Stimulated activated CD4-positive, alpha-beta T cell treated with anti-CD3 and anti-CD28 coated beads, Interleukin-15, amount 100 ng/mL, for 1 hour (primary cell): ENCODE results near the gene RBBP8.
A peak's percentile ranks its signal among the peaks of the same experiment; 100 is the strongest.
"Not testable (repeated sequence)": the region's sequence is repeated elsewhere in the genome, so short reads cannot be mapped to it uniquely, and the experiment has no call there.

Experiments
- DNase-seq, 2 donors: peaks; one replicate each; pipeline ENCODE4 v3.0.0-alpha.2; 2020; ENCODE audit warnings: low read depth in 1 of 2, low spot score in 1 of 2

RBBP8 gene

GRCh38 chr18:22933206-22933965, at the start of gene RBBP8:
Gene RBBP8, plus strand, starts transcription at chr18:22933328. Its CDS starts 3,524 bp downstream, at chr18:22936852.
- peak; percentile 72 to 73 for DNase-seq

- DNase-seq = no peak
Observed at GRCh38 chr18:22883827-22884226, 49.3 kb upstream of the RBBP8 start.

DNA sequence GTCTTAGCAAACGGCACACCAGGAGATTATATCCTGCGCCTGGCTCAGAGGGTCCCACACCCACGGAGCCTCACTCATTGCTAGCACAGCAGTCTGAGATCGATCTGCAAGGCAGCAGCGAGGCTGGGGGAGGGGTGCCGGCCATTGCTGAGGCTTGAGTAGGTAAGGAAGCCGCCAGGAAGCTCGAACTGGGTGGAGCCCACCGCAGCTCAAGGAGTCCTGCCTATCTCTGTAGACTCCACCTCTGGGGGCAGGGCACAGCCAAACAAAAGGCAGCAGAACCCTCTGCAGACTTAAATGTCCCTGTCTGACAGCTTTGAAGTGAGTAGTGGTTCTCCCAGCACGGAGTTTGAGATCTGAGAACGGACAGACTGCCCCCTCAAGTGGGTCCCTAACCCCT, 47.4 kb upstream of the RBBP8 start:
- not testable (repeated sequence) for DNase-seq

- DNase-seq = no peak
Observed at GRCh38 chr18:22899421-22899820, 33.7 kb upstream of the RBBP8 start.

DNA sequence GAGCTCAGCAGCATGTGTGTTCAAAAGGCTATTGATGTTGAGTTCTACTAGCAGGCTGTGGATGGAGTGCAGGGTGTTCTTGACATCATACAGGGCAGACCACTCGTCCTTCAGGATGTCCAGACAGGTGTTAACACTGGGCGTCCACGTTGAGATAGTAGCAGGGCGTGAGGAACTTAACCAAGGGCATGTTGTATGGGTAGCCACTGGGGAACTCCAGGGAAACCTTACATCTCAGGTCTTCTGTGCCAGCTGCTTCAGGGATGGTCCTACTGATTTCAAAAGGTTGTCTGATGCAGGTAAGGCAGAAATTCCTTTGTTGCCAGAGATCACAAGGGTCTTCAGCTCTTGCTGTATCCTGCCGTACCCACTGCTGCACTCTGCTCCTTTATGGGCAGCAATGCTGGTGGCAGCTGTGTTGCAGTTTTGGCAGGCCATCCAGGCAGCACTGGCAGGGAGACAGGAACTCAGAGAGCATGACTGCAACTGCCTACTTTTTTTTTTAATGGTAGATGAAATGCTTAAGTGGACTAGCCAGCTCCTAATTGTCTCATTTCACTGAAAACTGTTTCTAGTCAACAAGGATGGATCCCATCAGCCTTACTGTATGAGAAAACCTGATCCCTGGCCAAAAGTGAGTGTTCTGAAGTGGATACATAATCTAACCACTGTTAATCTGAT, 32.4 kb upstream of the RBBP8 start:
- DNase-seq = no peak

GRCh38 chr18:22902093-22902492, 31.0 kb upstream of the RBBP8 start:
- no peak for DNase-seq

- not testable (repeated sequence) for DNase-seq
Observed at GRCh38 chr18:22903248-22903647, 29.9 kb upstream of the RBBP8 start.

DNA sequence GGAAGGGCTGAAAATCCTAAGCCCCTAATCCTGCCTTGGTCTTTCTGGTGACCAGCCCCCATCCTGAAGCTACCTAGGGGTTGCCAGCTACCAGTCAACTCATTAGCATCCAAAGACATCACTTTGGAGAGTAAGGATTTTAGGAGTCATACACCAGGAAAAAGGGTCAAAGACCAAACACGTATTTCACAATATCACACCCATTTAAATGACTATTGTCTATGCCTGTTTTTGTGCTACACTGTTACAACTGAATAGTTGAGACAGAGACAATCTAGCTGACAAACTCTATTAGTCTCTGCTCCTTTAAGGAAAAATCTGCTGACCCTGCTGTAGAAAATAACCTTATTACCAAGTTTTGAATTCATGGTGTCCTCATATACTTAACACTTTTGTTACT, 21.0 kb upstream of the RBBP8 start:
- no peak for DNase-seq

DNA sequence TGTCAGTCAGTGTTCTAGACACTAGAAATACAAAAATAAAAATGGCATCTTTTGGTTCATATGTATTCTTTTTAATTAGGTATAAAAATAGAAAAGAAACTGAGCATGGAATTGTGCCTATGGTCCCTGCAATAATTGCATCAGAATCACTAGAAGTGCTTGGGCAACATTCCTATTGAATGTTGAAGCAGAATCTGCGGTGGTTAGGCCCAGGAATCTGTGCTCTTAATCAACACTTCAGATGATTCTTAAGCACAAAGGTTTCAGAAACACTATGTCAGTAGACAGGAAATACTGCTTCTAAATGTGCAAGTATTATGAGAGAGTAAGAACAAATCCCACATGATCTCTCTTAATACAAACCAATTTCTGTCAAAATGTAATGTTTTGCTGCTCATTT, 20.3 kb upstream of the RBBP8 start:
- DNase-seq = no peak

GRCh38 chr18:22913861-22914260, 19.3 kb upstream of the RBBP8 start:
- no peak for DNase-seq

- no peak for DNase-seq
Observed at GRCh38 chr18:22914633-22915032, 18.5 kb upstream of the RBBP8 start.

DNA sequence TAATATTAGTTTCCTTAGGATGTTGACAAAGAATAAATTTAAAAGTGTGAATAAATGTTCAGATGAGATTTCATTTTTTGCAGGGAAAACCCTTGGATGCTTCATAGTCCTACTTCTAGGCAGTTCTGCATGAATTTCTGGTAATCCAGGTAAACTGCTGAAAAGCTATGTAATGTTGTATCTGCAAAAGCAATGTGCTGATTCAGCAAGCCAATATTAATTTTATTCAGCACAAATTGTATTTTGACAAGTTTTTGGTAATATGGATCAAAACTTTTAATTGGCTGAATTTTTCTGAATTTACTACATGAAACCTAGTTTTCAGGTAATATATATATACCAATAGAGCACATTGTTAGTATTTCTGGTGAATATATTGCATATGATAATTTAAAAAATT, 17.8 kb upstream of the RBBP8 start:
- DNase-seq = no peak

- no peak for DNase-seq
Observed at GRCh38 chr18:22921772-22922171, 11.4 kb upstream of the RBBP8 start.

DNA sequence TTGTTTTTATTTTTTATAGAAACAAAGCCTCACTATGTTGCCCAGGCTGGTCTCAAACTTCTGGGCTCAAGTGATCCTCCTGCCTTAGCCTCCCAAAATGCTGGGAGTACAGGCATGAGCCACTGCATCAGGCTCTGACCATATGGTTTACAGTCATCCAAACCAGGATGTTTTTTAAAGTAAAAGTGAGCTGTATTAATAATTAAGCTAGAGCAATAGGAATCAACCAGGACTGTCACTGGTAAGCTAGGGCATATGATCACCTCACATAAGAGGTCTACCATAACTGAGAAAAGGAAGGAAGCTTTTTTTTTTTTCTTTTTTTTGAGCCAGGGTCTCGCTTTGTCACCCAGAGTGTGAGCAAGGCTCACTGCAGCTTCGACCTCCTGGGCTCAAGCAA, 8.5 kb upstream of the RBBP8 start:
- DNase-seq = no peak

GRCh38 chr18:22926454-22926853, 6.7 kb upstream of the RBBP8 start:
- no peak for DNase-seq

- no peak for DNase-seq
Observed at GRCh38 chr18:22928339-22928738, 4.8 kb upstream of the RBBP8 start.

DNA sequence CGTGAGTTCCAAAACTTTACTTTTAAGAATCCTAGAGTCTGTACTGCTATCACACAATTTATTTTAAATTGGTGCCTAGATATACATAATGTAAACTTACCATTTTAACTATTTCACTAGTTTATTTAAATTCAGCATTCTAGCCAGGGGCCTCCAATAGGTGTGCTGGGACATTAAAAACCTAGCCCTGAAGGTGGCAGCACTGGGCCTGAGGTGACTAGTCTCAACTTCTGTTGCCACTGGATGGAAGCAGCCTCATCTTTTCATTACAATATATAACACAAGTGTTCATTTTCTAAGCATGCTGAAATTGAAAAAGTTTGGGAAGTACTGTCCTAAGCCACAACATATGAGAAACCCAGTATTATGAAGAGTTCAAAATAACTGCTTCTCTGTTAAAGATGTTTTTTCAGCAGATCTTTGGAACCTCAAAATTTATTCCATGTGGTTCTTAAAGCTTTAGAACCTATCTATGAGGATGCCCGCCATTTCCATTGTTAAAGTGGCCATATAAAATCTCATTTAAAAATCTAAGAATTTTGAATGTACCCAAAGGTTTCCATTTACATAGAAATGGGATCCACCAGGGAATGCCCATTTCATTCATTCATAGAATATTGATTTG, 2.9 kb upstream of the RBBP8 start:
- DNase-seq = peak; percentile 53 to 58

GRCh38 chr18:22932885-22933205, 283 bp upstream of the RBBP8 start:
- no peak for DNase-seq

DNA sequence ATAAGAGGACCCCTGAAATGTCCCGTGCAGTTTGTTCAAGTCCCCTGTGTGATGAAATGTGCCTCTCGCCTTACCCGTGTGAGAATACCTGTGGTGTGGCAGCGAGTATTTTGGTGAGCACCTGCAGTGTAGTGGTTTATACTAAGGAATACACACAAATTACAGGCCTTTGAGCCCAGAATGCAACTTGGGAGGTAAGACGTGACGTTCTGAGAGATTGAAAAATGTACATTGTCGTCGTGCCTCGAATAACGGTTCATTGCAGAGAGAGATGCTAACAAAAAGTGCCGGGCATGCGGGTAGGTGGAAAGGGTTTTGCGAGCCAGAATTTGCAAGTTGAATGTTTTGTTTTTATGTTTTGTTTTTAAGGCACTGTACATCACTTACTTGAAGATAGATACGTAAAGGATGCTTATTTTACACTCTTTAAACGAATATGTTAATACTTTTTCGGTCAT, 867 bp downstream of the RBBP8 start:
- no peak for DNase-seq

DNA sequence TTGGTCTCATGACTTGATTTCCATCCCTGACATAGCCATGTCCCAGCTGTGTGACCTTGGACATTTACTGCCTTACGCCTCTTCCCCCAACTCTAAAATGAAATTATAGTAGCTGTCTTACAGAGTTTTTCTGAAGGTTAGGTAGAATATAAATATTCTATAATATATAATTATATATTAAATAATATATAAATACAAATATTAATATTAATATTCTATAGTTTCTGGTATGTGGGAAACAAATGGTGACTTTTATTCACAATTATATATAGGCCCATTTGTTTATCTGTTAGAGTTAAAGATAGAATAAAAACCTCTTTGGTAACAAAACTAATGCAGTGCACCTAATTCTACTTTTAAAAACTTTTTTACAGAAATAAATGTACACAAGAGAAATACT, 1.7 kb downstream of the RBBP8 start:
- DNase-seq = no peak

GRCh38 chr18:22935431-22935830, 2.3 kb downstream of the RBBP8 start:
- no peak for DNase-seq

GRCh38 chr18:22936515-22936914, 3.4 kb downstream of the RBBP8 start:
- no peak for DNase-seq
